M059J (cell line): ENCODE measurements around the gene CCDC137. TPM values are rescaled to one million over a fixed set of nuclear protein-coding genes. Genes with fewer than 3 reads are reported as not detected.

Experiments
- DNase-seq: peaks from one replicate; pipeline ENCODE4 v3.0.0-alpha.2; 2012; ENCODE audit warnings: low read depth
- total RNA-seq: library from RNA; depleted of rRNA; stranded (reverse); fragments of >200 nt; shearing (Covaris generic); gene quantifications from 2 replicates; pipeline ENCODE4 v1.2.3, GENCODE V29; 2014; rRNA removed

The CCDC137 gene
- total RNA-seq, 1 experiment from 2014 or later, result 32.1 TPM

DNA sequence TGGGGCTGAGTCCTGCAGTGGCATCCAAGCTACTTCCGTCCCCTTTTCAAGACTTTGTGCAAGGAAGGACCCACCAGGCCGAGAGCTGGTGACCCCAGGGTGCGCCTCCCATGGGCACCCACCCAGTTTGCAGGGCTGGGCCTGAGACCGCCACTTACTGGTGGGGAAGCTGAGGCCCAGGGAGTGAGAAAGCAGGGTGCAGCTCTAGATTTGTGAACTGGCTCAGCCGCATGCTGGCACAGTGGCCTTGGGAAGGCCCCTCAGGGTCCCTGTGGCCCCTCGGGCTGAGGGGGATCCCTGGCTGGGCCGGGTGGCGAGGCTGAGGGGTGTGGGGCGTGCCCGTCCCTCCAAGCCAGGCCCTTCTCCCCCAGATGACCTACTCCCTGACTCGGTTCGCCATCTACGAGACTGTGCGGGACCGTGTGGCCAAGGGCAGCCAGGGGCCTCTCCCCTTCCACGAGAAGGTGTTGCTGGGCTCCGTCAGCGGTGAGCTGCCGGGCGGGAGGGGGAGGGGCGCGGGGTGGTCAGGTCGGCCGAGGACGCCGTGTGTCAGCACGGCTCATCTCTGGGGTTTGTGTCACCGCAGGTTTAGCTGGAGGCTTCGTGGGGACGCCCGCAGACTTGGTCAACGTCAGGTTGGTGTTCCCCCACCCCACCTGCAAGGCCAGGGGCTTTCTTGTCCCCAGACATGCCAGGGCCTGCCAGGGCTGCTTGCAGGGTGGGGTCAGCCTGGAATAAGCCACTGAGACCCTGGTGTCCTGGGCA is 48.8 kb downstream of the CCDC137 start:
- DNase-seq, result no peak

DNA sequence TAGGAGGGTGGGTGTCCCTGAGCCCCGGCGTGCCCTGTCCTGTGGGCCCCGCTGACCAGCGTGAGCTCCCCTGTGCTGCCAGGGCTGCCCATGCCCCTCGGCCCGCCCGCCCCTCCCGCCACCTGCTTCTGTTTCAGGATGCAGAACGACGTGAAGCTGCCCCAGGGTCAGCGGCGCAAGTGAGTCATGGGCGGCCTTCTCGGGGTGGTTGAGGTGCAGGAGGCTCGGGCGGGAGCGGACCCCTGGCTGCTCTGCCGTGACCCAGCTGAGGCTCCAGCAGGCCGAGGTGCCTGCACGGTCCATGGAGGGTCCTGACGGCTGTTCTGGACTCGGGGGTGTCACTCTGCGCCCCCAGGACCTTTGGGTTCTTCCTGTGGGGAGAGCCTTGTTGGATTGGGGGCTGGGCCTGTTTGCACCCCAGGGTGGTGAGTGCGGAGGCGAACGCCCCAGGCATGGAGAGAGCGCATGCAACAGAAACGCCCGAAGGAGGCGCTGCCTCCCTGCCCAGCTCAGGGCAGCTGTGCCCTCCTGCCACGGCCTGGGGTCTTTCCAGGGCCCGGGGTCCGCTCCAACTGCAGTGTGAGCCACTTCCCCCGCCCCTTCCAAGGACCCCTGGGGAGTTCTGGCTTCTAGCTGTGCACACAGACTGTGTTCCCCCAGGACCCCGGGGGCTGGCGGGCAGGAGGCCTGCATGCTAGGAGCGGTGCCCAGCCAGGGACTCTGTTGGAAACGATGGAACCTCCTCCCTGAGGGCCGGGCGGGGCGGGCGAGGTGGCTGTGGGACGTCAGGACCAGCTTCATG is 49.5 kb downstream of the CCDC137 start:
- DNase-seq, result no peak

DNA sequence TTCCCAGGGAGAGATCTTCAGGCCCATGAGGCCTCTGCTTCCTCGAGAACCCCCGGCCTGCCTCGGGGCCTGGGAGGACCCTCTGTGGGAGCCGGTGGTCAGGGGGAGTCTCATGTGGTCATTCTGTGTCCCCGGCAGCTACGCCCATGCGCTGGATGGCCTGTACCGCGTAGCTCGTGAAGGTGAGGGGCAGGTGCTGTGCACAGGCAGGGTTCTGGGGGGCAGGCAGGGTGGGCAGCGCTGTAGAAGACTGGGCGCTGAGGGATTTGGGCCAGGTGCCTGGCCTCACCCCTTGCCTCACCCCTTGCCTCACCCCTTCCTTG is 50.1 kb downstream of the CCDC137 start:
- DNase-seq, result no peak

DNA sequence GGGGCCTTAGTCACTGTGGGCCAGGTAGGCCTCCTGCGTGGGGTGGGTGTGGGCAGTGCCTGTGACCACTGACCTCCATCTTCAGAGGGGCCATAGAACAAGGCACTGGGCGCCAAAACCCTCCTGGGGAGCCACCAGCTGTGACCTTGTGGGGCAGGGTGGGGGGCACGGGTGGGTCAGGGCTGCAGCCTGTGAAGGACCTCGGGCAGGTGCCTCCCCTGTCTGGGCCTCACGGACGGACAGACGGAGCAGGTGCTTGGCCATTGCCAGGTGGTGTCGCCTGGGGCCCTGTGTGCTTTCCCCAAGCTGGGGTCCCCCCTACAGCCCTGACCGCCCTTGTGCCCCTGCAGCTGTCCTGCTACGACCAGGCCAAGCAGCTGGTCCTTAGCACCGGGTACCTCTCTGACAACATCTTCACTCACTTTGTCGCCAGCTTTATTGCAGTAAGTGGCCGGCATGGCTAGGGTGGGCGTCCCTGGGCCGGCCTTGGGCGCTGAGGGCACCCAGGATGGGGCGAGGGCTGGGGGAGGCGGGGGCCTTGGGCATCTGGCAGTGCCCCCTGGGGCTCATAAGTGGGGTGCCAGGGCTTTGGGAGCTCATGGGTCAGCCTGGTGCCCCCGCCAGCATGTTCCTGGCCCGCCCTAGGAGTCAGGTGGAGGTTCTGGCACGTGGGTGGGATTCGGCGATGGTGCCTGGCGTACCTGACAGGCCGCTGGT is 50.7 kb downstream of the CCDC137 start:
- no peak for DNase-seq

DNA sequence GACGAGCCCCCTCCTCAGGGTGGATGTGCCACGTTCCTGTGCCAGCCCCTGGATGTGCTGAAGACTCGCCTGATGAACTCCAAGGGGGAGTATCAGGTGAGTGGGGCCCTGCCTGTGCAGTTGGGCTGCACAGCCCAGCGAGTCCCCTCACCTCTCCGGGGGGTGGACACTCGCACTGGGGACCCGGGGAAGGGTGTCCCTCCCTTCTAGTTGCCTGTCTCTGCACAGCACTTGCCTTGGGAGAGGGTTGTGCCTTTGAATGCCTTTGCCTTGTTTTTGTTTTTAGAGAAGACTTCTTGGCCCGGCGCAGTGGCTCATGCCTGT is 51.2 kb downstream of the CCDC137 start:
- no peak for DNase-seq

DNA sequence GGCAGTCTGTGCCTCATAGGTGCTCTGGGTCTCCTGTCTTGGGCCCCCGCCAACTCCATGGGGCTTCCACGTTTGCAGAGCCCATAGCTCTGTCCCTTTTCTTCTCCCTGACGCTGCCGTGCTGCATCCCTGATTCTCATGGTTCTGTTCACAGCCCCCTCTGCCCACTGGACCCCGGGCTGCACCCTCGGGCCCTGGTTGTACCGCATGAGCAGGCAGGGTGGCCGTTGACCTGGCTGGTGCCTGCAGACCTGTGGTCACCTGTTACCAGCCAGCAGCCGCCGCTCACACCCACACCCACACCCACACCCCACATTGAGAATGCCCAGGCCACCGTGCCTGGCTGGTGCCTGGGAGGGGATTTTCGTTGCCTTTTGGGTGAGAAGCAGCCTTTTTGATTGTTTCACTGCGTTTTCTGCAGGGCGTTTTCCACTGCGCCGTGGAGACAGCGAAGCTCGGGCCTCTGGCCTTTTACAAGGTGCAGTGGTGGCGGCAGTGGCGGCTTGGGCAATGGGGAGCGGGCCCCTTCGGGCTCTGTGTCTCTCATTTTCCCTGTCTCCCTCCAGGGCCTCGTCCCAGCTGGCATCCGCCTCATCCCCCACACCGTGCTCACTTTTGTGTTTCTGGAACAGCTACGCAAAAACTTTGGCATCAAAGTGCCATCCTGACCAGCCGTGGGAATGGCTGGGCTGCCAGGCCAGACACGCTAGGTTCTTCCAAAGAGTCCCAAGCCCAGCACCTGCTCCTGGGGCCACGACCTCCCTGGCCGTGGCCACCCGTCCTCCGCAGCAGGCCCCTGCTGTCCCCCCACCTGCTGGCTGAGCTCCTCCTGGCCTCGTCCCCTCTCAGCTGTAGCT is 53.1 kb downstream of the CCDC137 start:
- DNase-seq, result no peak

DNA sequence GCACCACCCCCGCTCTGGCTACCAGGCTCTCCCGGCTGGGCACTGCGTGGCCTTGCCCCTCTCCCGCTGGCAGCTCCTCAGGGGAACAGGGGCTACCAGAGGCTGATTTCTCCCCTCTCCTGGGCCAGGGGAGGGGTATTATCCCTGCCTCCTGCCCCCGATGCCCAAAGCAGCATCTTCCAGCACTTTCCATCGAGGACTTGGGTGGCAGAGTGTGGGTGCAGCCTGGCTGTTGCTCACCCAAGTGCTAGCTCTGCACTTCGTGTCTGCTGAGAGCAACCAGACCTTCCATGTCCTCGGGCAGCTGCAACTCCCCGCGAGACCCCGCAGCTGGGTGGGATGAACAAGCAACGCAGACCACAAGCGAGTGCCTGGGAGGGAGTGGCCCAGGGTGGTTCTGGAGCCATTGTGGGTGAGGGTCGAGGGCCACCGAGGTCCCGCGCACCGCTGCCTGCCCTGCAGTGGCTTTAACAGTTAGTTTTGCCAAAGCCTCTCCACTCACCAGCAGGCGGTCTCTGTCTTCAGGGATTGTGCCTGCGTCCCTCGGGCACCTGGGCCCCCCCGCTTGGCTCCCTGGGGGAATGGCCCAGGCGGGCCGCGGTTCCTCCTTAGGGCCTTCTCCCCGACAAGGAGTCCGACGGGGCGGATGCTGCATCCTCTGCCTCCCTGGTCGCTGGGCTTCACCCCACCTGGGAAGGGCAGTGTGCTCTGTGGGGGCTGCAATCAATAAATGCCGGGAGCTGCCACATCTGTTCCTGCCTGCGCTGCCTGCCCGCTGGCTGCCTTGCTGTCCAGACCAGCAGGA is 53.9 kb downstream of the CCDC137 start:
- no peak for DNase-seq

DNA sequence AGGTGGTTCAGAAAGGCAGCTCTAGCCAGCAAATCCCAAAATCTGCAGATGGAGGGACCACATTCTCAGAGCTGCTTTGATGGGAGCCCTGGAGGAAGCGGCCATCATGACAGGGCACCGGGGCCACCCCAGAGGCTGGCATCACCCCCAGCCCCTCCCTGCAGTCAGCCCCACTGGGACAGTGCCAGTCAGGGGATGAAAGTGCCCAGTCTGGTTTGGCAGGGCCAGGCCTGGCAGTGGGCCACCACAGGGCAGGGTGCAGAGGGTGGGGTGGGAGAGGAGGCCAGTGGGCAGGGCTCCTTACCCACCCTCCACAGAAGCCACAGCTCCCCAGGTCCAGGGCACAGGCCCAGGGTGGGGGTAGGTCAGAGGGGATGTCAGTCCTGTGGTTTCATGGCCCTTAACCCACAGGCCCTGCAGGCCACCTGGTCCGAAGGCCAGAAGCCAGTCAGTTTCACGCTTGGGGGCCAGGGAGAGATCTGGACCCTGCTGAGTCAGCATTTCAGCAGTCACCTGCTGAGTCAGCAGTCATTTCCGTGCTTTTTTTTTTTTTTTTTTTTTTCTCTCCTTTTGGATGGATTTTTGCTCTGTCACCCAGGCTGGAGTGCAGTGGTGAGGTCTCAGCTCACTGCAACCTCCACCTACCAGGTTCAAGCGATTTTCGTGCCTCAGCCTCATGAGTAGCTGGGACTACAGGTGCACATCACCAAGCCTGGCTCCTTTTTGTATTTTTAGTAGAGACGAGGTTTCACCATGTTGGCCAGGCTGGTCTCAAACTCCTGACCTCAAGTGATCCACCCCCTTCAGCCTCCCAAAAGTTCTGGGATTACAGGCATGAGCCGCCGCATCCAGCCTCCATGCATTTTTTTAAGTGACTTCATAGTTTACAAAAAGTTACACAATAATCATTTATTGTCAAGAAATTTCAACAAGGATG is 55.9 kb downstream of the CCDC137 start:
- peak; percentile 61 for DNase-seq

Other genes with a start within 250 kb of the CCDC137 start
- 3,948 and 4,109 TPM in 2 replicates for gene ACTG1, start 153.9 kb upstream of the CCDC137 start, total RNA-seq
- 0.69 TPM in 1 of 2 replicates, not detected in the other for gene FSCN2, start 138.4 kb upstream of the CCDC137 start, total RNA-seq
- 8.0 and 18.0 TPM in 2 replicates for gene FAAP100, start 114.4 kb upstream of the CCDC137 start, total RNA-seq
- gene NPLOC4, start 29.6 kb upstream of the CCDC137 start, total RNA-seq, result 53.7 and 79.7 TPM in 2 replicates
- 2.5 and 5.3 TPM in 2 replicates for gene TSPAN10, start 29.5 kb upstream of the CCDC137 start, total RNA-seq
- gene PDE6G, start 10.2 kb upstream of the CCDC137 start, total RNA-seq, result 0.94 TPM in 1 of 2 replicates, not detected in the other
- 39.3 and 48.3 TPM in 2 replicates for gene OXLD1, start 132 bp upstream of the CCDC137 start, total RNA-seq
- 36.0 and 39.9 TPM in 2 replicates for gene ARL16, start 17.1 kb downstream of the CCDC137 start, total RNA-seq
- 52.4 and 101 TPM in 2 replicates for gene HGS, start 17.3 kb downstream of the CCDC137 start, total RNA-seq
- 11.7 and 14.1 TPM in 2 replicates for gene MRPL12, start 36.6 kb downstream of the CCDC137 start, total RNA-seq
- gene SLC25A10, start 45.5 kb downstream of the CCDC137 start, total RNA-seq, result 49.0 and 61.8 TPM in 2 replicates
- not detected in 2 replicates for gene GCGR, start 137.4 kb downstream of the CCDC137 start, total RNA-seq
- gene MCRIP1, start 166.6 kb downstream of the CCDC137 start, total RNA-seq, result 40.2 and 58.3 TPM in 2 replicates
- not detected in 2 replicates for gene PPP1R27, start 168.3 kb downstream of the CCDC137 start, total RNA-seq
- gene P4HB, start 193.8 kb downstream of the CCDC137 start, total RNA-seq, result 1,409 and 1,513 TPM in 2 replicates
- 124 and 207 TPM in 2 replicates for gene ARHGDIA, start 204.6 kb downstream of the CCDC137 start, total RNA-seq
- 184 and 197 TPM in 2 replicates for gene ALYREF, start 224.8 kb downstream of the CCDC137 start, total RNA-seq
- gene ANAPC11, start 225.0 kb downstream of the CCDC137 start, total RNA-seq, result 201 and 233 TPM in 2 replicates
- 0.44 and 0.59 TPM in 2 replicates for gene NPB, start 235.5 kb downstream of the CCDC137 start, total RNA-seq
- 36.0 and 43.4 TPM in 2 replicates for gene PCYT2, start 244.7 kb downstream of the CCDC137 start, total RNA-seq